ENCODE measurements around the gene RGS6.

The RGS6 gene

DNA sequence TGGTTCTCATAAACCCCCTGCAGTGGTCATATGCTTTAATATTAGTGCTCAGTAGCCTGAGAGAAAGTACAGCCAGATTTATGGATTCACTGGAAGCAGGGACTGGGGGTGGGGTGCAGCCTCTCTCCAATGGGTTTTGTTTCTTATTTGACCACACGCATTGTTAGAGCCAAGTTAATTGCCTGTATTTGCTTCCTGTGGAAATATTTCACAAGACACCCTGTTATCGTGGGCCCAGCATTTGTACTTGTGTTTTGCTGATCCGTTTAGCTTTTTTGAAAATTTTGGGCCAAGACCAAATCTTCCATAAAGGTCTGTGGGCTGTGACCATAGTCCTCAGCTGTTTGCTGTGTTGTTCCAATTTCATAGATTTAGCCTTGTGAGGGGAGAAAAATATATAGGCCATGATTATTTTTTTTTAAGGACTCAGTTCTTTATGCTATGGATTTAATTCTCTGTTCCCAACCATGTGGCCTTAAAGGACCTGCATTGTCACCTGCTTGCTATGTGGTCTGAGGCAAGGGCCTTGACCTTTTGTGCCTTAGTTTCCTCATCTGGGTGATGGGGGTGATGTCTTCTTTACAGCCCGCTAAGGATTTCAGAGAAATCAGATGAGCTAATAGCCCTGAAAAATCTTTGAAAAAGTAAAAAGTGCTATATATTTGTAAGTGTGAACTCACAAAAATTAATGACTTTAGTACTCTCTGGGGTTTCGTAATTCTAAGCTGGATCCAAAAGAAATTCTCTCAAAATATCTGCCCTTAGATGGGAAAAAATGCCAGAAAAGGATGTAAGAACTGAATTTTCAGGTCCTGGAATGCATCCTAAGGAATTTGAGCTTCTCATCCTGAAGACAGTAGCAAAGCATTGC lies 591.4 kb downstream of the RGS6 start:
- no peak for DNase-seq (ENCODE audit: low spot score)

DNA sequence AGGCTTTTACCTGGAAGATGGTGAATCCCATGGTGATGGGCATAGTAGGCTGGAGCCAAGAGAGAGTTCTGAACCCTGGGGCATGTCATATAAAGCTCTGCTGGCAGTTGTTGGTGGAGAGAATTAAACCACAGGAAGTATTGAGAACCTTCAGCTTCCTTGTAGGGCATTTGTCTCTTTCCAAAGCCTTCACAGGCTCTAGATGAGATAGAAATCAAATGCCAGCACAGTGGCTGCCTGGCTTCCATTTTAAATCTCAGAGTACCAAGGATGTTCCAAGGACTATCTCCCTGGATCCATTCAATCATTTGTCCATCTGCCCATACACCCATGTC lies 592.0 kb downstream of the RGS6 start:
- no peak for DNase-seq (ENCODE audit: low spot score)

- no peak for DNase-seq (ENCODE audit: low spot score)
Observed at GRCh38 chr14:72525087-72525915, 593.1 kb downstream of the RGS6 start.

GRCh38 chr14:72527591-72527990 lies 595.4 kb downstream of the RGS6 start:
- no peak for DNase-seq (ENCODE audit: low spot score)

DNA sequence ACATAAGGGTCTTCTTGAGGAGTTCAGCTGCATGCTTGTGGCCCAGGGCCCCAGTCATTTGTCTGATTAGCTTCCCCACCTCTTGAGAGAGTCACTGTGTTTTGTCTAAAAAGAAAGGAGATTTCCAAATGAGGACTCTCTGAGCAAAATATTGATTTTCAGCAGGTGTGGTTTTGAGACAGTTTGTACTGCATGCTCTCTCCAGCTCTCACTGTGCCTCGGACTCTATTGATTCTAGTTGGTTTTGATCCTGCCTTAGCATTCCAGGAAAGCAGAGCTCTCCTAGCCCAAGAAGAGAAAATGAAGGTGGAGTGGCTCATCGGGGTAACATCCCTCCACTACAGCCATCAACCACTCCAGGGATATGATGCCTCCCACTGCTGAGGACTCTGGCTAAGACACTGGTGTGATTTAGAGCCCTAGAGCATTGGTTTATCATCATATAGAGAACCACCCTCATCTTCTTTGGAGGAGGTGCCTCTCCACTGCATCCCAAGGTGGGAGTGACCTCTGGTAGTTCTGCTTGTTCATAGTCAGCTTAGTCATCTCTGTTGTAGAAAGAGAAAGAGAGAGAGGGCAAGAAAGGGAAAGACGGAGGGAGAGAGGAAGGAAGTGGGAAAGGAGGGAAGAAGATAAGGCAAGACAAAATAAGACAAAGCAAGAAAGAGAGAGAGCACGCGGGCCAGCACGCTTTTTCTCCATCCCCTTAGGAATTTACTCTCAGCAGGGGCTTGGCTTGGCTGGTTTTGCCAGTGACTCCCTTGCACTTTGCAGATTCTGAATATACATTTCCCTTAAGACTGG lies 596.0 kb downstream of the RGS6 start:
- DNase-seq (ENCODE audit: low spot score), result no peak

GRCh38 chr14:72528863-72529175 lies 596.6 kb downstream of the RGS6 start:
- no peak for DNase-seq (ENCODE audit: low spot score)

DNA sequence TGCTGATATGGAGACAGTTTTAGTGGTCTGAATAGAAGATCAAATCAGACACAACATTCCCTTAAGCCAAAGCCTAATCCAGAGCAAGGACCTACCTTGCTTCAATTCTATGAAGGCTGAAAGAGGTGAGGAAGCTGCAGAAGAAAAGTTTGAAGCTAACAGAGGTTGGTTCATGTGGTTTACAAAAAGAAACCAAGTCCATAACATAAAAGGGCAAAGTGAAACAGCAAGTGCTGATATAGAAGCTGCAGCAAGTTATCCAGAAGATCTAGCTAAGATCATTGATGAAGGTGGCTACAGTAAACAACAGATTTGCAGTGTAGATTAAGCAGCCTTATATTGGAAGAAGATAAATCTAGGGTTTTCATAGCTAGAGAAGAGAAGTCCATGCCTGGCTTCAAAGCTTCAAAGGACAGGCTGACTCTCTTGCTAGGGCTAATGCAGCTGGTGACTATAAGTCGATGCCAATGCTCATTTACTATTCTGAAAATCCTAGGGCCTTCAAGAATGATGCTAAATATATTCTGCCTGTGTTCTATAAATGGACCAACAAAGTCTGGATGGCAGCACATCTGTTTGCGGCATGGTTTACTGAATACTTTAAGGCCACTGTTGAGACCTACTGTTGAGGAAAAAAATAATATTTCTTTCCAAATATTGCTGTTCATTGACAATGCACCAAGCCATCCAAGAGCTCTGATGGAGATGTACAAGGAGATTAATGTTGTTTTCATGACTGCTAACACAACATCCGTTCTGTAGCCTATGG lies 600.6 kb downstream of the RGS6 start:
- DNase-seq (ENCODE audit: low spot score), result no peak

DNA sequence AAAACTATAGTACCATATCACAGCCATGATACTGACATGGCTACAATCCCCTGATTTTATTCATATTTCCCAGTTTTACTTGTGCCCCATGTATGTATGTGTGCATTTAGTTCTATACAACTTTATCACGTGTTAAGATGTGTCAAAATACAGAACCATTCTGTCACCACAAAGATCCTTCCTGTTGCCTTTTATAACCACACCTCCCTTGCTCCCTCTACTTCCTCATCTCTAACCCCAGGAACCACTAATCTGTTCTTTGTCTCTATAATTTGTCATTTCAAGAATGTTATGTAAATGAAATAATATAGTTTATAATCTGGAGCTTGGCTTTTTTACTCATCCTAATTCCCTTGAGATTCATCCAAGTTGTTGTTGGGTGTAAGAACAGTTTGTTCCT lies 603.3 kb downstream of the RGS6 start:
- no peak for DNase-seq (ENCODE audit: low spot score)

- no peak for DNase-seq (ENCODE audit: low spot score)
Observed at GRCh38 chr14:72538387-72538786, 606.2 kb downstream of the RGS6 start.

GRCh38 chr14:72539661-72540315 lies 607.6 kb downstream of the RGS6 start:
- no peak for DNase-seq (ENCODE audit: low spot score)

- DNase-seq (ENCODE audit: low spot score), result no peak
Observed at GRCh38 chr14:72540836-72541235, 608.6 kb downstream of the RGS6 start.

GRCh38 chr14:72541546-72541945 lies 609.3 kb downstream of the RGS6 start:
- no peak for DNase-seq (ENCODE audit: low spot score)

- DNase-seq (ENCODE audit: low spot score), result no peak
Observed at GRCh38 chr14:72543341-72543740, 611.1 kb downstream of the RGS6 start.

- no peak for DNase-seq (ENCODE audit: low spot score)
Observed at GRCh38 chr14:72544615-72545387, 612.6 kb downstream of the RGS6 start.

GRCh38 chr14:72545411-72546311 lies 613.4 kb downstream of the RGS6 start:
- no peak for DNase-seq (ENCODE audit: low spot score)

GRCh38 chr14:72546344-72547016 lies 614.3 kb downstream of the RGS6 start:
- DNase-seq (ENCODE audit: low spot score), result no peak

GRCh38 chr14:72547999-72548398 lies 615.8 kb downstream of the RGS6 start:
- DNase-seq (ENCODE audit: low spot score), result no peak

DNA sequence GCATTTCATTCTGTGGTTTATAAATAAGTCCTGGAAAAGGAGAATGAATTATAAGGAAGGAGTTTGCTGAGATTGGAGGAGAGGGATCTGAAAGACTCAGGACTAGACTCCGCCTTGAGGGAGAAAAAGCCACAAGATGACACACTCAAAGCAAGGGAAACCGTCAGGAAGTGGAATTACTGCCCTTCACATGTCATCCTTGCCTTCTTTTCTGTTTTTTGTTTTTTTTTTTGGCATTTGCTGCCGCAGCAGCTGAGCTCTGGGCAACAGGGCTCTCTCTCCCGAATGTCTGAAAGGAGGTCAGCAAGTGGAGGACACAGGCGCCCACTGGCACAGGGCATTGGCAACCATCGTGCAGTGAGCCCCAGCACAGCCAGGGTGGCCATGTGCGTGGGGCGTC lies 616.8 kb downstream of the RGS6 start:
- DNase-seq (ENCODE audit: low spot score), result no peak

GRCh38 chr14:72549854-72550253 lies 617.6 kb downstream of the RGS6 start:
- no peak for DNase-seq (ENCODE audit: low spot score)
